PC-9 (cell line): ENCODE data around the gene ENHO. TPM values are rescaled to one million over a fixed set of nuclear protein-coding genes. Genes with fewer than 3 reads are reported as not detected.

Experiments
- BruUV-seq: library from RNA; stranded (reverse); fragments of 400-500 nt; replicated peaks from 2 replicates; lab custom pipeline; 2021; lab: Mats Ljungman, UMichigan
- CTCF ChIA-PET: fragments of 300-600 bp; sonication (Branson Sonifier 250); formaldehyde crosslinking; loops from one replicate; lab custom pipeline; 2022; ENCODE audit warnings: antibody characterized with exemption; lab: Charles Lee
- POLR2A ChIA-PET: fragments of 300-600 bp; sonication (Branson Sonifier 250); formaldehyde crosslinking; loops from one replicate; lab custom pipeline; 2022; ENCODE audit warnings: antibody characterized with exemption; ENCODE audit not compliant: unreplicated experiment; lab: Charles Lee
- DNase-seq, 2 experiments: peaks; one replicate each; pipeline versions ENCODE4 v3.0.0 to v3.0.0-alpha.2; 2015 to 2022; ENCODE audit warnings: mixed read lengths in 1 of 2
- H2AFZ ChIP-seq: fragments of 200-600 bp; sonication (generic); 2 replicates; pipeline ENCODE4 v1.8.1; 2017; ENCODE audit warnings: antibody characterized with exemption
- H3F3A ChIP-seq: fragments of 200-600 bp; sonication (generic); 2 replicates; pipeline ENCODE4 v1.8.1; 2017; ENCODE audit warnings: antibody characterized with exemption, mild to moderate bottlenecking, low read depth; ENCODE audit not compliant: insufficient read depth
- H3K27ac ChIP-seq: fragments of 200-600 bp; sonication (generic); 2 replicates; pipeline ENCODE4 v1.6.1; 2016; ENCODE audit warnings: mixed run types
- H3K27me3 ChIP-seq: fragments of 200-600 bp; sonication (generic); 2 replicates; pipeline ENCODE4 v1.6.1; 2016; ENCODE audit warnings: low read depth, mixed run types; ENCODE audit not compliant: insufficient read depth
- H3K36me3 ChIP-seq: fragments of 200-600 bp; sonication (generic); 2 replicates; pipeline ENCODE4 v1.6.1; 2016; ENCODE audit warnings: low read depth, mixed run types
- H3K4me1 ChIP-seq: fragments of 200-600 bp; sonication (generic); replicated peaks from 2 replicates; pipeline ENCODE4 v1.6.1; 2016; ENCODE audit warnings: mixed run types; ENCODE audit not compliant: insufficient read depth
- H3K4me2 ChIP-seq: fragments of 200-600 bp; sonication (generic); 2 replicates; pipeline ENCODE4 v1.6.1; 2017; ENCODE audit warnings: mixed run types
- H3K4me3 ChIP-seq: fragments of 200-600 bp; sonication (generic); 2 replicates; pipeline ENCODE4 v1.6.1; 2016; ENCODE audit warnings: mixed run types
- H3K79me2 ChIP-seq: fragments of 200-600 bp; sonication (generic); 2 replicates; pipeline ENCODE4 v1.6.1; 2017; ENCODE audit warnings: low read depth, mixed run types
- H3K9me2 ChIP-seq: fragments of 200-600 bp; sonication (generic); 2 replicates; pipeline ENCODE4 v1.8.1; 2017; ENCODE audit warnings: mild to moderate bottlenecking; ENCODE audit not compliant: insufficient read depth
- H3K9me3 ChIP-seq: fragments of 200-600 bp; sonication (generic); 2 replicates; pipeline ENCODE4 v1.8.1; 2016; ENCODE audit warnings: low read depth; ENCODE audit not compliant: insufficient read depth
- H4K20me1 ChIP-seq: fragments of 200-600 bp; sonication (generic); 2 replicates; pipeline ENCODE4 v1.8.1; 2017; ENCODE audit not compliant: insufficient read depth
- CTCF ChIP-seq: fragments of 200-600 bp; sonication (generic); conservative IDR thresholded peaks from 2 replicates; pipeline ENCODE4 v1.6.1; 2017; ENCODE audit warnings: mixed run types, antibody characterized with exemption, mild to moderate bottlenecking, moderate library complexity
- EZH2 ChIP-seq: fragments of 200-600 bp; sonication (generic); IDR thresholded peaks from 2 replicates; pipeline ENCODE4 v1.8.0; 2017; ENCODE audit warnings: antibody characterized with exemption, low read depth
- intact Hi-C: fragments of 100-400 bp; cut with micrococcal nuclease; formaldehyde crosslinking; loops from one replicate; pipeline ENCODE4 v1.10.0; 2022; ENCODE audit not compliant: unreplicated experiment
- total RNA-seq: library from RNA; stranded (reverse); gene quantifications from 2 replicates; pipeline ENCODE4 v1.2.3, GENCODE V29; 2021

The ENHO gene
- total RNA-seq, 1 experiment from 2014 or later, result not detected

DNA sequence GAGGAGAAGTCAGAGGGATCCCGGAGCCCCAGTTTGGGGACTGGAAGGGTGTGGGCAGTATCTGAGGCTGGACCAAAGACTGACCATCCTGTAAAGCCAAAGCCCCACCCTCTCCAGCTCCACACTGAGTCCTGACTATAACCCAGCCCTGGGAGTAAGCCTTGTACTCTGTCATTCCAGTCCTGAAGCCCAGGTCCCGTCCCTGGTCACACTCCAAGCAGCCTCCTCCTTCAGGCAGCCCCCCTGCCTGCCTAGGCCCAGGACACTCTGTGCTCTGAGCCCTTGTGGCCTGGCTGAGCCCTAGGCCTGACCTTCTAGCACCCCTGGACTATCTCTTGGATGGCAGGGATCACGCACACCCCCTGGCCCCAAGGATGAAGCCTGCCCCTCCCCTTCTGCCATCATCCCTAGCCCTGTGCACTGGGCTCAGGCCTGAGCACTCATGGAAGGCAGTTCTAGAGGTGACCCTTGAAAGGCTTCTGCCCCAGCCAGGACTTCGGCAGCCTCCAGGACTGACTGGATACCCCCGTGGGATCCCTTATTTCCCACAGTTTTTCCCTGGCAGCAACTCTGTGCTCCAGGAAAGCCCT is 28.0 kb upstream of the ENHO start:
- no peak for TF ChIP-seq EZH2
- TF ChIP-seq CTCF, result no peak
- H3K79me2 ChIP-seq, result no peaks in the 10 kb centered on the region
- no peak overlapping the region for H3K4me3 ChIP-seq
- H3K9me2 ChIP-seq, result no peaks in the 10 kb centered on the region
- no peak overlapping the region for H3K4me2 ChIP-seq
- H3F3A ChIP-seq, result no peaks in the 10 kb centered on the region
- H4K20me1 ChIP-seq, result no peaks in the 10 kb centered on the region
- H3K9me3 ChIP-seq, result no peaks in the 10 kb centered on the region
- no peak overlapping the region for H3K27ac ChIP-seq
- ChIA-PET POLR2A (no interaction called here), CTCF (no interaction called here)
- no peaks in the 10 kb centered on the region for H3K36me3 ChIP-seq
- intact Hi-C loops, result no loop called here
- no peak overlapping the region for H2AFZ ChIP-seq
- H3K4me1 ChIP-seq, result no peaks in the 10 kb centered on the region
- H3K27me3 ChIP-seq, result peaks cover 54% of the 10 kb centered on the region
- BruUV-seq, result no TSS peak
- no peak for DNase-seq

DNA sequence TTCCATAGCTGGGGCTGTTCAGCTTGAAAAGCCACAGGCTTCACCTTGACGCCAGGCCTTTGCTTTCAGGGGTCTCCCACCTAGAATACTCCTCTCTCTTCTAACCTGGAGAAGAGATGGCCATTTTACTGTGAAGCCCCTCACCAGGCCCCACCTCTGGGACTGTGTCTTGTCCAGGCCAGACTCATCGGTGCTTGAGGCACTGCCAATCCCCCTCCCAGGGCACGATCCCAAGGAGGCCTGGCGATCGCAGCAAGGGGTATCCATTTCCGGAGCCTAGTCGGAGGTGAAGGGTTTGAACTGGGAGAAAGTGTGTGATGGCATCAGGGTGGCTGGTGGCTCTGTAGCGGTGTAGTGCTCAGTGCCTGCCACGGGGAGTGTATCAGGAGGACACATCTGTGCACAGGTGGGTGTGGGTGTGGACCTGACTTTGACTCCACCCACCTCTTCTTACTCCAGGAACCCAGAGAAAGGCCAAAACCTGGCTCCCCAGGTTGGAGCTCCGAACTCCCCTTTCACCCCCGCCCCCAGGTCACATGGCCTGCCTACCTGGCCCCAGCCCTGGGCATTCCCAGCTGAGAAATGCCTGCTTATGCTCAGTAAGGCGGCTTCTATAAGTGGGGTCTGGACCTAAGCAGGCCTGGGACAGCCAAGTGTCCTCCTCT is 27.4 kb upstream of the ENHO start:
- Histone ChIP-seq H3K9me2 (no peaks in the 10 kb centered on the region), H3K27me3 (peaks cover 50% of the 10 kb centered on the region), H2AFZ (no peak overlapping the region), H3K4me2 (no peak overlapping the region), H4K20me1 (no peaks in the 10 kb centered on the region), H3K36me3 (no peaks in the 10 kb centered on the region), H3K4me1 (no peaks in the 10 kb centered on the region), H3K79me2 (no peaks in the 10 kb centered on the region), H3K27ac (no peak overlapping the region), H3F3A (no peaks in the 10 kb centered on the region), H3K4me3 (no peak overlapping the region), H3K9me3 (no peaks in the 10 kb centered on the region)
- TF ChIP-seq EZH2 (no peak), CTCF (no peak)
- DNase-seq, result no peak
- intact Hi-C loops, result no loop called here
- ChIA-PET CTCF (interaction anchor here (1.1 kb wide), 1 partner anchor 41 kb away, joined by 3 read pairs; no protein-coding TSS in a partner anchor), POLR2A (no interaction called here)
- BruUV-seq, result no TSS peak

DNA sequence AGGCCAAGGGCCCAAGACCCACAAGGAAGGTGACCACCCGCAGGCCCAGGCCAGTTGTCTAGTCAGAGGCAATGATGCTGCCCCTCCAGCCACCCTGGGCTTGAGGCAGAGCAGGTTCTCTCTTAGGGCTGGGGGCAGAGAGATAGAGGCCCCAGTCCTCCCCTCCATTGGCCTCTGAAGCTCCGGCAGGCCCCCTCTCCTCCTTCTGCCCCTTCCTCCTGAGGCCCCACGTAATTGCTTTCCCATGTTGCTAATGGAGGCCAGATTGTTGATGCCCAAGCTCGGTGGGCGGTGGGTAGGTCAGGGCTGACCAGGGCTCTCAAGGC is 26.6 kb upstream of the ENHO start:
- TF ChIP-seq EZH2, result no peak
- no peak for TF ChIP-seq CTCF
- H4K20me1 ChIP-seq, result no peaks in the 10 kb centered on the region
- H2AFZ ChIP-seq, result no peak overlapping the region
- ChIA-PET CTCF (interaction anchor here (1.1 kb wide), 1 partner anchor 42 kb away, joined by 3 read pairs; no protein-coding TSS in a partner anchor), POLR2A (no interaction called here)
- H3F3A ChIP-seq, result no peaks in the 10 kb centered on the region
- BruUV-seq, result no TSS peak
- intact Hi-C loops, result loop anchor here (5.0 kb wide), 1 partner anchor 217 kb away; no protein-coding TSS in a partner anchor
- H3K9me2 ChIP-seq, result no peaks in the 10 kb centered on the region
- H3K79me2 ChIP-seq, result no peaks in the 10 kb centered on the region
- H3K4me3 ChIP-seq, result no peak overlapping the region
- no peaks in the 10 kb centered on the region for H3K9me3 ChIP-seq
- H3K4me1 ChIP-seq, result no peaks in the 10 kb centered on the region
- DNase-seq, result no peak
- H3K4me2 ChIP-seq, result no peak overlapping the region
- no peak overlapping the region for H3K27ac ChIP-seq
- H3K27me3 ChIP-seq, result peaks cover 42% of the 10 kb centered on the region
- no peaks in the 10 kb centered on the region for H3K36me3 ChIP-seq
